ENCODE data around the gene SPIB. TPM values are rescaled to one million over a fixed set of nuclear protein-coding genes. Genes with fewer than 3 reads are reported as not detected.
"Not testable (repeated sequence)": the region's sequence is repeated elsewhere in the genome, so short reads cannot be mapped to it uniquely, and the experiment has no call there.

The SPIB gene
- polyA plus RNA-seq (ENCODE audit: insufficient read length) = 0.71 TPM

- no peak for DNase-seq (ENCODE audit: low read depth)
Measured at GRCh38 chr19:50418176-50419021, at the start of gene SPIB. Gene SPIB (plus strand): TSS chr19:50418938. CDS start chr19:50418963, 25 bp downstream.

GRCh38 chr19:50371914-50372475, 46.7 kb upstream of the SPIB start:
- no peak for DNase-seq (ENCODE audit: low read depth)

- DNase-seq (ENCODE audit: low read depth) = peak; percentile 95
Measured at GRCh38 chr19:50376166-50377050, 42.3 kb upstream of the SPIB start, which contains the start of gene NR1H2. Gene NR1H2 (plus strand): TSS chr19:50376457. CDS start chr19:50377606, 1,149 bp downstream.

GRCh38 chr19:50377051-50377461, 41.7 kb upstream of the SPIB start:
- DNase-seq (ENCODE audit: low read depth) = no peak

- DNase-seq (ENCODE audit: low read depth) = no peak
Measured at GRCh38 chr19:50377517-50377916, 41.2 kb upstream of the SPIB start.

- DNase-seq (ENCODE audit: low read depth) = no peak
Measured at GRCh38 chr19:50378169-50378862, 40.4 kb upstream of the SPIB start.

GRCh38 chr19:50378863-50379236, 39.9 kb upstream of the SPIB start:
- DNase-seq (ENCODE audit: low read depth) = no peak

- DNase-seq (ENCODE audit: low read depth) = no peak
Measured at GRCh38 chr19:50379602-50380001, 39.1 kb upstream of the SPIB start.

GRCh38 chr19:50380137-50380536, 38.6 kb upstream of the SPIB start:
- no peak for DNase-seq (ENCODE audit: low read depth)

- DNase-seq (ENCODE audit: low read depth) = no peak
Measured at GRCh38 chr19:50380751-50381151, 38.0 kb upstream of the SPIB start.

GRCh38 chr19:50381881-50382729, 36.6 kb upstream of the SPIB start:
- no peak for DNase-seq (ENCODE audit: low read depth)

- DNase-seq (ENCODE audit: low read depth) = no peak
Measured at GRCh38 chr19:50383001-50383851, 35.5 kb upstream of the SPIB start.

- peak; percentile 78 for DNase-seq (ENCODE audit: low read depth)
Measured at GRCh38 chr19:50383852-50384684, 34.7 kb upstream of the SPIB start, which contains the start of gene POLD1. Gene POLD1 (plus strand): TSS chr19:50384347. CDS start chr19:50398852, 14,505 bp downstream.

GRCh38 chr19:50384685-50385535, 33.8 kb upstream of the SPIB start:
- DNase-seq (ENCODE audit: low read depth) = no peak

- DNase-seq (ENCODE audit: low read depth) = no peak
Measured at GRCh38 chr19:50387176-50387867, 31.4 kb upstream of the SPIB start.

- DNase-seq (ENCODE audit: low read depth) = no peak
Measured at GRCh38 chr19:50387868-50388245, 30.9 kb upstream of the SPIB start.

- DNase-seq (ENCODE audit: low read depth) = not testable (repeated sequence)
Measured at GRCh38 chr19:50390295-50390694, 28.4 kb upstream of the SPIB start.

Measured in forelimb muscle (tissue), 1 donor.